ENCODE results near the gene SORL1. TPM values are rescaled to one million over a fixed set of nuclear protein-coding genes. Genes with fewer than 3 reads are reported as not detected.

SORL1 gene
- total RNA-seq, 2 donors from 2014 or later: 26.8 to 45.5 TPM

DNA sequence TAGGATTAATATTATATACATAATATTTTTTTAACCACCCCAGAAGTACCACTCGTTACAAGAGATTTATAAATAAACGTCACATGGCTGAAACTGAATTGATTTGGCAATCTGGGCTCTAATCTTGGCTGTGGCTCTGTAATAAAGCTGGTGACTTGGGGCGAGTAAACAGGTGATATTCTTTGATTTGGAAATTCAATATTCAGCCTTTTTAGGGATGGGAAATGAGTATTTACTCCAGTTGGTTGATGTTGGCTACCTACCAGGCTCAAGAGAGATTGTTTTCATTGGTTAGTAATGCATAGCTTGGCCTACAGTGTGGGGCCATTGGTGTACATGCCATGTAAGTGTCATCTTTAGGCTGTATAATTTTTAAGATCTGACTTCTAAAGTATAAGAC, 118.3 kb downstream of the SORL1 start:
- Mint-ChIP-seq H3K9me3 (no peaks in the 10 kb centered on the region), H3K36me3 (peaks cover 14% of the 10 kb centered on the region), H3K4me3 (no peak overlapping the region), H3K4me1 (ENCODE audit: low read depth in 2 of 2) (peaks cover 6 to 12% of the 10 kb centered on the region in 2 donors), H3K27me3 (no peaks in the 10 kb centered on the region), H3K27ac (peak overlapping the region in 1 of 2 donors; percentile 6)
- ATAC-seq: no peak
- DNase-seq (ENCODE audit: low spot score): no peak

DNA sequence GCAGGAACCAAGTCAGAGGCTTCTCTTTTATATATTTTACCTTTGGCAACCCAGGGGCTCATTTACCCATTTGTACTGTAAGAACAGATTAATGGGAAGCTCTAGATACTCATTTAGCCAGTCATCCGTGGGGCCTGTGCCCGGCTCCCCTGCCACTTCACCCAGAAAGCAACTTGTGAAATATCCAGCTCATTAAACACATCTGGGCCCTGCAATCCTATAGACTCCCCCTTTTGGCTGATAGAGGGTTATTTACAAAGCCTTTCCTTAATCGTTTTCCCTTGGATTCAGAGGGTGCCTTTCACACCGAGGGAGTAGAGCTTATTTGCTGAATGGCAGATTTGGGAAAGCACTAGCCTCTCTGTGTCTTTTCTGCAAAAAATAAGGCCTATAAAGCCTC, 119.4 kb downstream of the SORL1 start:
- no peak for DNase-seq (ENCODE audit: low spot score)
- Mint-ChIP-seq H3K27ac (no peak overlapping the region), H3K4me3 (no peak overlapping the region), H3K9me3 (no peaks in the 10 kb centered on the region), H3K27me3 (no peaks in the 10 kb centered on the region), H3K36me3 (peaks cover 14% of the 10 kb centered on the region), H3K4me1 (ENCODE audit: low read depth in 2 of 2) (peaks cover 12 to 16% of the 10 kb centered on the region in 2 donors)
- no peak for ATAC-seq

DNA sequence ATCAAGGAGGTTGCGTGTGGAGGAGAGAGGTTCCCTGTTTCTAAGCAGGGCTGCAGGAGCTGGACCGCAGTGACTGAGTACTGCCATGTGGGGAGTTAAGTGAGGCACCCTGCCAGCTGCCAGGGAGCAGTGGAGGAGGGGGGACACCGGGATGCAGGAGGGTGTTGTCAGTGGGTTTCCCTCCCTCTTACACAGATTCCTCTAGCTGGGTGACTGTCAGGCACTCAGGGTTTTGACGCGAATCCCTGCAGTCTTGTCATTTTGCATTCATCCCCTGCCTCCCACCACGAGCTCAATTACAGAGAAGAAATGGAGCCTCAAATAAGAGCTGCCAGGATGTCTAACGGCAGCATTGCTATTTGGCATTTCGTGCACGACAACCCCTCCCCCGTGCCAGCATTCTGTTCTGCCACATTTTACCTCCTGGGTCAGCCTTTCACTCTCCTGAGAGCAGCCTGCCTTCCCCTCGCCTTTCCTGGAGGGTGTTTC, 120.5 kb downstream of the SORL1 start:
- Mint-ChIP-seq H3K9me3 (no peaks in the 10 kb centered on the region), H3K4me3 (no peak overlapping the region), H3K27ac (no peak overlapping the region), H3K4me1 (ENCODE audit: low read depth in 2 of 2) (peaks cover 13% of the 10 kb centered on the region in 2 donors), H3K27me3 (no peaks in the 10 kb centered on the region), H3K36me3 (peaks cover 13% of the 10 kb centered on the region)
- no peak for ATAC-seq
- no peak for DNase-seq (ENCODE audit: low spot score)

DNA sequence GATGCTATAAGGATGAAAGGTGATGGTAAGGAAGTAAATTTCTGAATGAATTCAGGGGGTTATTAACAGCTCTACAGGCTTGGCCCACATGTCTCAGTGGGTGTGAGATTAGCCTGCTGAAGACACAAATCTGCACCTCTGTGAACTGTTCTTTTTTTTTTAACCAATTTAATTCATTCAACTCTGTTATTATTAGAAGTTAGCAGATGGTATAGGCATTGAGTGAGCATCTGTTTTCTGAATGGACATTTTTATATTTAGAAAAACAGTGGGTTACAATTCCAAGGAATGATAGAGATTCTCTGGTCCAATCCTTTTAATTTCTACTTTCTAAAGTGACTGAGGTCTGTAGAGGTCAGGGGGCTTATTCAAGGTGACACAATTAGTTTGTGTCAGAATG, 122.7 kb downstream of the SORL1 start:
- Mint-ChIP-seq H3K9me3 (no peaks in the 10 kb centered on the region), H3K4me1 (ENCODE audit: low read depth in 2 of 2) (peaks cover 14 to 17% of the 10 kb centered on the region in 2 donors), H3K4me3 (no peak overlapping the region), H3K36me3 (peaks cover 10% of the 10 kb centered on the region), H3K27me3 (no peaks in the 10 kb centered on the region), H3K27ac (peak overlapping the region in 1 of 2 donors; percentile 4)
- DNase-seq (ENCODE audit: low spot score) (no peak), ATAC-seq (no peak)

DNA sequence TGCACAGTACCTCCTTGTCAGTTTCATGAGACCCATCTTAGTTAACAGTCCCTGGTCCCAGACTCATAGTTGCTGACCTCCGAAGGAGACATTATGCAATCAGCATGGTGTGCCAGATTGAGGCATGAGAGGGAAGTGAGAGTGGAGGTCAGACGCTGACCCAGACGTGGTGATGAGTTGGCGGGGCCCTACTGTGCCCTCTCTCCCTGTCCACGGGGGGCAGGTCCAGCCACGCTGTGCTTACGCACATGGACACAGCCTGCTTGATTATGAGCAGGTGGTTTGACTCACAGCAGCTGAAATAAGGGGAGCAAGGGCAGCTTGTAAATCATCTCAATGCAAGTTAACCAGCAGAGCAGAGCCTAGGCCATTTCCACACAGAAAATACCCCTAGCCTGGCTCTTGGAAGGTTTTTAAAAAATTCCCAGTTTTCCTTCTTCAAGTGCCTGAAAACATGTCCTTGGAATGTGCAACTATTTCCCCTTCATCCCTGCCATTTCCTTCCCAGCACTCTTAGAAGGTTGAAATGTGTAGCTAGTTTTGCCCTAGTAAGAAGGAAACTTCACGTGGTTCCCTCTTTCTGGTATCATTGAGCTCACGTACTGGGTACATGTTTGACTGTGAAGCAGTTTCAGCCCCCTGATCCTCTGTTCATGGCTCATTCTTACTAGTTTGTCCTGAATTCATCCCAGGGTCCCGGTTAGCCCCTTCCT, 123.3 kb downstream of the SORL1 start:
- Mint-ChIP-seq H3K9me3 (peaks cover 3% of the 10 kb centered on the region), H3K27me3 (no peaks in the 10 kb centered on the region), H3K4me1 (ENCODE audit: low read depth in 2 of 2) (peaks cover 14 to 20% of the 10 kb centered on the region in 2 donors), H3K4me3 (peak overlapping the region; percentile 7), H3K36me3 (peaks cover 16% of the 10 kb centered on the region), H3K27ac (peak overlapping the region; percentile 4 to 80)
- DNase-seq (ENCODE audit: low spot score) (no peak), ATAC-seq (peak; percentile 53 to 64)

DNA sequence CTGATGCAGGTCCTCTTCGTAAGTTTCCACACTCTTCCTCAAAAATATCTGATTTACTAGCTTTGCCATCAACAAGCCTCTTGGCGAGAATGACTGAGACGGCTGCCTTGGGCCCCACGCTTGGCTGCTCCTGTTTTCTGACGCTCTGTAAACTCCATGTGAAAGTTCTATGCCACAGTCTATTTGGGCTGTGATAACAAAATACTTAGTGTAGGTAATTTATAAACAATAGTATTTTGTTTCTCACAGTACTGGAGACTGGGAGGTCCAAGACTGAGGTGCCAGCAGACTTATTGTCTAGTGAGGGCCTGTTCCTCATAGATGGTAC, 123.8 kb downstream of the SORL1 start:
- Mint-ChIP-seq H3K36me3 (peaks cover 21% of the 10 kb centered on the region), H3K9me3 (peaks cover 3% of the 10 kb centered on the region), H3K27ac (peak overlapping the region; percentile 4 to 80), H3K27me3 (no peaks in the 10 kb centered on the region), H3K4me1 (ENCODE audit: low read depth in 2 of 2) (peaks cover 14 to 22% of the 10 kb centered on the region in 2 donors), H3K4me3 (peak overlapping the region; percentile 7)
- DNase-seq (ENCODE audit: low spot score) (no peak), ATAC-seq (no peak)

DNA sequence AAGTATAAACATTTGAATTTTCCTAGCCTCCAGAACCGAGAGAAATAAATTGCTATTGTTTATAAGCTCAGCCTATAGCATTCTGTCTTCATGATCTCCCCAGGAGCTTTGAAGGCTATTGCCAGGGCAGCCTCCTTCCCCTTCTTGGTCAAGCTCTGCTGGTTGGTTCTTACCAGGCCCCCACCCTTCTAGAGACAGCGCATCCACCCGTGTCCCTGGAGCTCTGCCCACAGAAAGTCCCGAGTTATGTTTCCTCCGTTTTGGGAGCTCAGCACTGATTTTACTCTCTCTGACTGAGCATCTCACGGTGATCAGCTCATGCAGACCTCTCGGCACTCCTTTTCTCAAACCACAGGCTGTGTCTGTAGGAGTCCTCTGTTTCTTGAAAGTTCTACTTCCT, 124.4 kb downstream of the SORL1 start:
- Mint-ChIP-seq H3K27me3 (no peaks in the 10 kb centered on the region), H3K9me3 (peaks cover 3% of the 10 kb centered on the region), H3K36me3 (peaks cover 21% of the 10 kb centered on the region), H3K4me1 (ENCODE audit: low read depth in 2 of 2) (peaks cover 18 to 25% of the 10 kb centered on the region in 2 donors), H3K27ac (peak overlapping the region; percentile 33 to 80), H3K4me3 (no peak overlapping the region)
- ATAC-seq (no peak), DNase-seq (ENCODE audit: low spot score) (no peak)

DNA sequence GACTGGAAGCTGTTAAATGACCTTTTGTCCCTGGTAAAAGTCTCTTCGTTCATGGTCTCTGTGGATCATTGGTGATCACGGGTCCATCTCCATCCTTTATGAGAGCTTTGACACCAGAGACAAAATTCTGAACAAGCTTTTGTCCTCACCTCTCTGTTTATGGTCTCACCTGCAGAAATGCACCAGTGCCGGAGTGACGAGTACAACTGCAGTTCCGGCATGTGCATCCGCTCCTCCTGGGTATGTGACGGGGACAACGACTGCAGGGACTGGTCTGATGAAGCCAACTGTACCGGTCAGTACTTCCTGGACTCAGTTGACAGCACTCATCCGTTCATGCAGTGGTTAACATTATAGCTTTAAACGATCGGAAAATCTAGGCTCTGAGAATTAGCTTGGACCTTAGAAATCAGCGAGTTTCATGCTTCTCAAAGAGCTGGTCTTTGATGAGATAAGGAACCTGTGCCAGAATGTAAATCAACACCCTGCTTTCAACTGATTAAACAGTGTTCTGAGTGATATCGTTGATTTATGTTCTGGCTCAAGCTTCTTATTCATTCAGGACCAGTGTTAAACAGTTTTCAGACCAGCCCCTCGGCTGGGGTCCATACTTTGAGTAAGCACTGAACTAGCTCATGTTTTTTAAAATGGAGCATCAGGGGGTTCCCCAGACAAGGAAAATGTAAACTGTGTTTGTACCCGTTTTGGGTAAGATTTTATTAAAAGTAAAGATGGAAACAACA, 125.2 kb downstream of the SORL1 start:
- Mint-ChIP-seq H3K27ac (peak overlapping the region; percentile 33 to 68), H3K36me3 (peaks cover 21% of the 10 kb centered on the region), H3K9me3 (peaks cover 3% of the 10 kb centered on the region), H3K4me3 (no peak overlapping the region), H3K27me3 (no peaks in the 10 kb centered on the region), H3K4me1 (ENCODE audit: low read depth in 2 of 2) (peaks cover 25 to 26% of the 10 kb centered on the region in 2 donors)
- no peak for DNase-seq (ENCODE audit: low spot score)
- ATAC-seq: no peak

DNA sequence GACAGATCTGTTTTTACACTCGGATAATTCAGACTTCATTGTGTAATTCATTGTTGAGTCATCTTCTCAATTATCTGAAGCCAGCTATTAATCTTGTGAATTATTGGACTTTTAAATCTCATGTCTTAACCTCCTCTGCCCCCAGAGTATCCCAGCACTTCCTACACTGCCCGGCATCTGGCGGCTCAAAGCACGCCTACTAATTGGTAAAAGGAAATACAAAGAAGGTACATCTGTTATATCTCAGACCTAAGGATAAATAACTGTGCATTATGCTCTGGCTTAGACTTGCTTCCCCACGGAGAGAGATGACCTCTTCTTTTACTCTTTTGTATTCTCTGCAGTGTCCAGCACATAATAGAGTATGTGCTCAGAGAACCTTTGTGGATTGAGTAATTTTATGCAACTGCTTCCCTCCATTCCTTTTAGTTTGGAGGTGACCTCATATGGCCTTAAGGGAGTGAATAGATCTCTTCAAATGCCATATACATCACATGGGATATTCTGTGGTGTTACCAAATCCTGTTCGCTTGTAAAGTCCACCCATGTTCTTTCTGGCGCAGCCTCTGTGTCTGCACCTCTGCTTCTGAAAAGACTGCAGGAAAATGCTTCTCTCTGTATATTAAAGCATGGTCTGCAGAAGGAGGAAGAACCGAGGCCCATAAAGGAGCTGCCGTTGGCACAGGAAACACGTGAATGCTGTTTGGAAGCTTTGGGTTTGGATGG, 126.3 kb downstream of the SORL1 start:
- Mint-ChIP-seq H3K27ac (peak overlapping the region in 1 of 2 donors; percentile 68), H3K4me3 (no peak overlapping the region), H3K9me3 (peaks cover 3% of the 10 kb centered on the region), H3K27me3 (no peaks in the 10 kb centered on the region), H3K36me3 (peaks cover 21% of the 10 kb centered on the region), H3K4me1 (ENCODE audit: low read depth in 2 of 2) (peaks cover 36 to 37% of the 10 kb centered on the region in 2 donors)
- ATAC-seq (no peak), DNase-seq (ENCODE audit: low spot score) (no peak)

DNA sequence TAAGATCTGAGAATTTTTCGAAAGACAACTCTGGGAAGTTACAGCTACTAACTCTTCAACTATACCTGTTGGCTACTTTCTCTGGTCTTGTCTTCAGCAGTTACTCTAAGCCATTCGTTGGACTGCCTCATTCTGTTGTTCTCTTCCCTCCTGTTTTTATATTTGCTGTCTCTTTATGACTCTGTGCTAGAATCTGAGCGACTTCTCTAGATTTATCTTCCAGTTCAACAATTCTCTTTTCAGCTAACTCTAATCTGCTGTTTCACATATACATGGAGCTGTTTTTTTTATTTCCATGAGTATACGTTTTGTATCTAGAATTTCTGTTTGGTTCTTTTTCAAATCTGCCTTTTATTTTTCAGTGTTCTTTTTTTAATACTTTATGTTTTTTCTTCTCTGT, 128.0 kb downstream of the SORL1 start:
- Mint-ChIP-seq H3K9me3 (peaks cover 3% of the 10 kb centered on the region), H3K4me1 (ENCODE audit: low read depth in 2 of 2) (peaks cover 40 to 45% of the 10 kb centered on the region in 2 donors)

DNA sequence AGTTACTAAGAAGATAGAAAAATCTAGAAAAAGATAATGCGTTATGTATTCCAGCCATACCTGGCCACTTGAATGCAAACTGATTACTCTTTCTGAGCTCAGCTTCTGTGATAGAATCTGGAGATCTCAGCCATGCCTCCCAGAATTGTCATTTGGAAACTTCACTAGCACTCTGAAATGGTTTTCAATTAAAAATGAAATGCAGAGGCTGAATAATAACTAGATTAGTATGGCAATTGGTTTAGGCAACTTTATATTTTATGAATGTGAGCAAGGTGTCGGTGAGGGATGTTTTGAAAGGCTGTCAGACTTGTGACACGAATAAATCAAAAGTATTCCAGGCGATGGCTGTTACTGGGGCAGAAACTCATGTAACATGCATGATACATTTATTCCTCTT, 129.5 kb downstream of the SORL1 start:
- DNase-seq (ENCODE audit: low spot score) (no peak), ATAC-seq (peak in 1 of 2 donors; percentile 57)
- Mint-ChIP-seq H3K9me3 (peaks cover 3% of the 10 kb centered on the region), H3K4me3 (peak overlapping the region; percentile 59), H3K27me3 (no peaks in the 10 kb centered on the region), H3K27ac (peak overlapping the region; percentile 77 to 95), H3K36me3 (peaks cover 21% of the 10 kb centered on the region), H3K4me1 (ENCODE audit: low read depth in 2 of 2) (peaks cover 38 to 39% of the 10 kb centered on the region in 2 donors)

More for the DNA sequence above, 128.0 kb downstream of the SORL1 start:
- Mint-ChIP-seq H3K27me3 (no peaks in the 10 kb centered on the region), H3K4me3 (no peak overlapping the region), H3K27ac (peak overlapping the region; percentile 39 to 77), H3K36me3 (peaks cover 21% of the 10 kb centered on the region)
- DNase-seq (ENCODE audit: low spot score) (no peak), ATAC-seq (no peak)

DNA sequence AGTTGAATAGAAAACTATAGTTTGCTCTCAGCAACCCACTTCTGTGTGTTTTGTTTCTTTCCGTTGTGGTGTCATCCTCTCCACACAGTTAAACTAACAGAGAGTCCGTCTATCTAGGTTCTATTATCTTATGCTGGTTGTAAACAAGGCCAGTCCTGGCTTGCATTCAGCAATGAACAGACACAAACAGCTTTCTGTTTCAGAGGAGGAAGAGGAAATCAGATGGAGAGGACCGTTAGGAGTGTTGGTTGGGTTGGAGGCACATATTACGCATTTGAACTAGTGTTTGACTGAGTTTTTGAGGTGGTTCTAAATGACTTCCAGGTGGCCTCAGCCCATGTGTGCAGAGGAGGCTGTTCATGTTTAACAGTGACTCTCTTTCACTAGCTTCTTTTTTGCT, 130.2 kb downstream of the SORL1 start:
- Mint-ChIP-seq H3K4me1 (ENCODE audit: low read depth in 2 of 2) (peaks cover 36 to 38% of the 10 kb centered on the region in 2 donors), H3K9me3 (peaks cover 3% of the 10 kb centered on the region), H3K36me3 (peaks cover 19% of the 10 kb centered on the region), H3K27ac (peak overlapping the region; percentile 77 to 95), H3K27me3 (no peaks in the 10 kb centered on the region), H3K4me3 (peak overlapping the region; percentile 59)
- ATAC-seq (peak; percentile 67 to 75), DNase-seq (ENCODE audit: low spot score) (no peak)

DNA sequence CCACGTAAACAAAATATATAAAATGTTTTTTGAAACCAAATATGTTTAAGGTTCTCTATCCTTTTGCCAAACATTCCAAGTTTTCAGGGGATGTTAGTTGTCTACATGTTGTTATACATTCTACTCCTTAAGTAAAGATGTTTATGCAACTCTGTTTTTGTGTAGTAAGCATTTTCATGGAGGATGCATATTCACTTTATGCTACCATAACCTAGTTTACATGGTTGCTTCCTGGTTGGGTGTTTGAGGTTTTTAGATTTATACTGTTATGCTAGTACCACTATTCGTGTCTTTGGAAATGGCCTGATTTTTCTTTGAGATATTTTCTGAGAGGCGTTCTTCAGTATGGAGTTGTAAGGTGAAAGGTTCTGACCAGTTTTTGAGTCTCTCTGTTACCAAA, 131.7 kb downstream of the SORL1 start:
- Mint-ChIP-seq H3K4me1 (ENCODE audit: low read depth in 2 of 2) (peaks cover 38 to 39% of the 10 kb centered on the region in 2 donors), H3K27ac (peak overlapping the region; percentile 77 to 95), H3K27me3 (no peaks in the 10 kb centered on the region), H3K4me3 (no peak overlapping the region), H3K9me3 (peaks cover 3% of the 10 kb centered on the region), H3K36me3 (peaks cover 18% of the 10 kb centered on the region)
- no peak for ATAC-seq
- DNase-seq (ENCODE audit: low spot score): no peak

Measured in natural killer cell treated with Interleukin-12 subunit alpha and Interleukin-12 subunit beta and Interleukin-15 and Interleukin-18, amount 100 ng/mL, for 72 hours (primary cell).